Measurements from ENCODE around the gene CMYA5.

GRCh38 chr5:79727451-79728355 lies 38.1 kb downstream of the CMYA5 start:
- TF ChIP-seq CTCF (IDR thresholded peaks at IDR 0.05; ENCODE audit: poor library complexity) = no peak
- no peak for TF ChIP-seq EZH2 (IDR thresholded peaks at IDR 0.05; ENCODE audit: borderline replicate concordance)
- TF ChIP-seq EZH2phosphoT487 (IDR thresholded peaks at IDR 0.05; ENCODE audit: low read depth, severe bottlenecking, unreplicated experiment) = no peak
